Measurements from ENCODE around the gene ROCK2. TPM values are rescaled to one million over a fixed set of nuclear protein-coding genes. Genes with fewer than 3 reads are reported as not detected.

Gene ROCK2
- total and polyA plus RNA-seq, 9 of the 15 experiments (the other 6 are each of a cell fraction or from before 2014, with no cell fraction given): 4.9 to 30.6 (median 14.3) TPM

DNA sequence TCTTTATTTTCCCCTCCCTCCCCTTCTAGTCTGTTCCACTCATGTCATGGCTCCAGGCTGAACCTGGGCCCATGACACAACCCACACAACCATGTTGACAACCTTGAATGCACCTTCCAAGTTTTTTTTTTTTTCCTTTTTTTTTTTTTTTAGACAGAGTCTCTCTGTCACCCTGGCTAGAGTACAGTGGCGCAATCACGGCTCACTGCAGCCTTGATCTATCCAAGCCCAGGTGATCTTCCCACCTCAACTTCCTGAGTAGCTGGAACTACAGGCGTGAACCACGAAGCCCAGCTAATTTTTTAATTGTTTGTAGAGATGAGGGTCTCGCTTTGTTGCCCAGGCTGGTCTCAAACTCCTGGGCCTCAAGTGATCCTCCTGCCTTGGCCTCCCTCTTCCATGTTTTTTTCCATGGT, 21.9 kb upstream of the ROCK2 start:
- Histone ChIP-seq H3K9me1 (ENCODE audit: control insufficient read depth, insufficient read depth, low read length) (no peaks in the 10 kb centered on the region), H3K9ac (ENCODE audit: insufficient read depth in 1 of 2, low read depth in 2 of 2, low read length in 2 of 2) (no peak overlapping the region), H3K27me3 (ENCODE audit: control insufficient read depth in 2 of 2, insufficient read depth in 2 of 2, low read length in 2 of 2) (peaks cover 0 to 7% of the 10 kb centered on the region in 2 experiments; a peak in 1 of 5 replicates), H3K4me1 (replicated peaks in 1 of 2; ENCODE audit: control insufficient read depth in 2 of 2, insufficient read depth in 2 of 2, low read length in 2 of 2) (peaks cover 0 to 13% of the 10 kb centered on the region in 2 experiments; a peak in 3 of 5 replicates), H3K27ac (ENCODE audit: extremely low read depth, low read depth, low read length) (no peak overlapping the region), H3K9me3 (replicated peaks; ENCODE audit: control insufficient read depth, insufficient read depth, low read depth, low read length) (no peaks in the 10 kb centered on the region), H3K4me3 (no peak overlapping the region), H3K79me2 (ENCODE audit: control insufficient read depth, insufficient read depth, low read length) (no peaks in the 10 kb centered on the region), H4K20me1 (replicated peaks; ENCODE audit: control insufficient read depth, insufficient read depth, low read length) (no peaks in the 10 kb centered on the region), H3K4me2 (ENCODE audit: insufficient read depth, low read length) (no peak overlapping the region), H2AFZ (ENCODE audit: low read depth, low read length) (no peak overlapping the region), H3K36me3 (ENCODE audit: control insufficient read depth, insufficient read depth, low read length) (no peaks in the 10 kb centered on the region)
- ChIA-PET CTCF (ENCODE audit: low intra/inter-chr PET ratio) (no interaction called here), POLR2A (interaction anchor here (0.6 to 1.1 kb wide), 2 partner anchors 22 to 434 kb away, joined by 4 read pairs; partner anchors contain the start of gene ROCK2)
- DNase-seq (ENCODE audit: extremely low read depth in 1 of 4, low spot score in 3 of 4) (no peak), FAIRE-seq (no peak), ATAC-seq (no peak)
- in situ Hi-C loops (cut with MboI): no loop called here
- WGBS (ENCODE audit: insufficient coverage, low coverage, missing lambda C conversion rate): 49% methylated on average over 4 of the region's 5 CpGs
- BruUV-seq (replicated peaks): no TSS peak
- intact Hi-C loops (cut with micrococcal nuclease): no loop called here
- TF ChIP-seq ARID1B (IDR thresholded peaks at IDR 0.05) (no peak), CBFA2T3 (IDR thresholded peaks at IDR 0.05) (no peak), HMG20B (CRISPR knock-in tag; IDR thresholded peaks at IDR 0.05) (no peak), FOXK1 (CRISPR knock-in tag; IDR thresholded peaks at IDR 0.05; ENCODE audit: borderline replicate concordance) (no peak), FOXP1 (CRISPR knock-in tag; IDR thresholded peaks at IDR 0.05) (no peak), ZNF311 (CRISPR knock-in tag; IDR thresholded peaks at IDR 0.05) (no peak), SOX6 (IDR thresholded peaks at IDR 0.05) (no peak), NFIC (IDR thresholded peaks at IDR 0.05) (no peak), HOXB6 (CRISPR knock-in tag; IDR thresholded peaks at IDR 0.05; ENCODE audit: borderline replicate concordance) (no peak), HNRNPK (IDR thresholded peaks at IDR 0.05; ENCODE audit: low read depth, low read length, poor library complexity, severe bottlenecking) (no peak), CCNT2 (IDR thresholded peaks at IDR 0.05; ENCODE audit: borderline replicate concordance, extremely low read depth, insufficient read length, low read depth, low read length) (no peak), RBM25 (IDR thresholded peaks at IDR 0.05; ENCODE audit: low read depth, low read length, severe bottlenecking) (no peak)
- TF ChIP-seq, protein P1, sequence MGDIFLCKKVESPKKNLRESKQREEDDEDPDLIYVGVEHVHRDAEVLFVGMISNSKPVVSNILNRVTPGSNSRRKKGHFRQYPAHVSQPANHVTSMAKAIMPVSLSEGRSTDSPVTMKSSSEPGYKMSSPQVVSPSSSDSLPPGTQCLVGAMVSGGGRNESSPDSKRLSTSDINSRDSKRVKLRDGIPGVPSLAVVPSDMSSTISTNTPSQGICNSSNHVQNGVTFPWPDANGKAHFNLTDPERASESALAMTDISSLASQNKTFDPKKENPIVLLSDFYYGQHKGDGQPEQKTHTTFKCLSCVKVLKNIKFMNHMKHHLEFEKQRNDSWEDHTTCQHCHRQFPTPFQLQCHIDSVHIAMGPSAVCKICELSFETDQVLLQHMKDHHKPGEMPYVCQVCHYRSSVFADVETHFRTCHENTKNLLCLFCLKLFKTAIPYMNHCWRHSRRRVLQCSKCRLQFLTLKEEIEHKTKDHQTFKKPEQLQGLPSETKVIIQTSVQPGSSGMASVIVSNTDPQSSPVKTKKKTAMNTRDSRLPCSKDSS (IDR thresholded peaks at IDR 0.05; ENCODE audit: low read depth, partially characterized antibody): no peak
- TF ChIP-seq, protein P2, sequence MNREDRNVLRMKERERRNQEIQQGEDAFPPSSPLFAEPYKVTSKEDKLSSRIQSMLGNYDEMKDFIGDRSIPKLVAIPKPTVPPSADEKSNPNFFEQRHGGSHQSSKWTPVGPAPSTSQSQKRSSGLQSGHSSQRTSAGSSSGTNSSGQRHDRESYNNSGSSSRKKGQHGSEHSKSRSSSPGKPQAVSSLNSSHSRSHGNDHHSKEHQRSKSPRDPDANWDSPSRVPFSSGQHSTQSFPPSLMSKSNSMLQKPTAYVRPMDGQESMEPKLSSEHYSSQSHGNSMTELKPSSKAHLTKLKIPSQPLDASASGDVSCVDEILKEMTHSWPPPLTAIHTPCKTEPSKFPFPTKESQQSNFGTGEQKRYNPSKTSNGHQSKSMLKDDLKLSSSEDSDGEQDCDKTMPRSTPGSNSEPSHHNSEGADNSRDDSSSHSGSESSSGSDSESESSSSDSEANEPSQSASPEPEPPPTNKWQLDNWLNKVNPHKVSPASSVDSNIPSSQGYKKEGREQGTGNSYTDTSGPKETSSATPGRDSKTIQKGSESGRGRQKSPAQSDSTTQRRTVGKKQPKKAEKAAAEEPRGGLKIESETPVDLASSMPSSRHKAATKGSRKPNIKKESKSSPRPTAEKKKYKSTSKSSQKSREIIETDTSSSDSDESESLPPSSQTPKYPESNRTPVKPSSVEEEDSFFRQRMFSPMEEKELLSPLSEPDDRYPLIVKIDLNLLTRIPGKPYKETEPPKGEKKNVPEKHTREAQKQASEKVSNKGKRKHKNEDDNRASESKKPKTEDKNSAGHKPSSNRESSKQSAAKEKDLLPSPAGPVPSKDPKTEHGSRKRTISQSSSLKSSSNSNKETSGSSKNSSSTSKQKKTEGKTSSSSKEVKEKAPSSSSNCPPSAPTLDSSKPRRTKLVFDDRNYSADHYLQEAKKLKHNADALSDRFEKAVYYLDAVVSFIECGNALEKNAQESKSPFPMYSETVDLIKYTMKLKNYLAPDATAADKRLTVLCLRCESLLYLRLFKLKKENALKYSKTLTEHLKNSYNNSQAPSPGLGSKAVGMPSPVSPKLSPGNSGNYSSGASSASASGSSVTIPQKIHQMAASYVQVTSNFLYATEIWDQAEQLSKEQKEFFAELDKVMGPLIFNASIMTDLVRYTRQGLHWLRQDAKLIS (CRISPR knock-in tag; IDR thresholded peaks at IDR 0.05): no peak
